WTC11 (cell line): ENCODE measurements around the gene ROPN1. TPM values are rescaled to one million over a fixed set of nuclear protein-coding genes. Genes with fewer than 3 reads are reported as not detected.

Experiments
- ATF1 ChIP-seq: sonication (generic); formaldehyde crosslinking; IDR thresholded peaks from 2 replicates; pipeline ENCODE4 v1.8.1; 2023; ENCODE audit warnings: mild to moderate bottlenecking, moderate library complexity, missing genetic modification reagents
- GABPB1 ChIP-seq: sonication (generic); formaldehyde crosslinking; IDR thresholded peaks from 2 replicates; pipeline ENCODE4 v1.8.1; 2023; ENCODE audit warnings: mild to moderate bottlenecking, missing genetic modification reagents
- RELA ChIP-seq: sonication (generic); formaldehyde crosslinking; IDR thresholded peaks from 2 replicates; pipeline ENCODE4 v1.8.1; 2022; ENCODE audit warnings: missing genetic modification reagents, mild to moderate bottlenecking, borderline replicate concordance
- SP1 ChIP-seq: sonication (generic); formaldehyde crosslinking; conservative IDR thresholded peaks from 2 replicates; pipeline ENCODE4 v1.8.1; 2022; ENCODE audit warnings: missing genetic modification reagents
- ZNF317 ChIP-seq: sonication (generic); formaldehyde crosslinking; IDR thresholded peaks from 2 replicates; pipeline ENCODE4 v1.8.1; 2023; ENCODE audit warnings: low read depth, mild to moderate bottlenecking, moderate library complexity, missing genetic modification reagents, borderline replicate concordance
- ZNF396 ChIP-seq: fragments of 250-450 bp; sonication (Bioruptor Pico); IDR thresholded peaks from 2 replicates; pipeline ENCODE4 v1.8.0; 2021; ENCODE audit warnings: mild to moderate bottlenecking, moderate library complexity, borderline replicate concordance
- ZNF532 ChIP-seq: fragments of 250-450 bp; sonication (Bioruptor Pico); IDR thresholded peaks from 2 replicates; pipeline ENCODE4 v1.9.0; 2021; ENCODE audit warnings: mild to moderate bottlenecking, borderline replicate concordance
- total RNA-seq: library from RNA; stranded (reverse); gene quantifications from 3 replicates; pipeline ENCODE4 v1.2.3, GENCODE V29; 2021

ROPN1 gene
- total RNA-seq, 1 experiment from 2014 or later: not detected

DNA sequence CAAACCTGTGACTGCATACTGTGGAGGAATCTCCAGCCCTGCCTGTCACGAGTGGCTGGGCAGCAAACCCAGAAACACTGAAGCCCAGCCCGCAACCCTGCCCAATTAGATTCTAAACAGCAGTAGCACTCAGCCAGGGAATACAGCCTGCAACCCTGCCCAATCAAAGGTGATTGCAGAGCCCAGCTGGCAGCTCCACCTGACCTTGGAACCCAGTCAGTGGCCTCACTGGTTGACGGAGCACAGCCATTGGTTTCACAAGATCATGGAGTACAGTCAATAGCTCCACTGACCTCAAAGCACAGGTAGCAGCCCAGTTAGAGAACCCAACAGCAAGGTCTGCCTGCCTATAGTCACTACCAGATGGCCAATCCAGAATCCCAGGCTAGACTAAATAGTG, 72.6 kb downstream of the ROPN1 start (continued):
- no peak for TF ChIP-seq ZNF532 (CRISPR knock-in tag)
- TF ChIP-seq RELA (CRISPR knock-in tag): no peak
- no peak for TF ChIP-seq ZNF317 (CRISPR knock-in tag)
- TF ChIP-seq GABPB1 (CRISPR knock-in tag): no peak
- TF ChIP-seq SP1 (CRISPR knock-in tag): no peak
- TF ChIP-seq ZNF396: no peak
- TF ChIP-seq ATF1 (CRISPR knock-in tag): no peak

Other genes starting within 250 kb of the ROPN1 start
- gene MYLK, start 107.8 kb downstream of the ROPN1 start, total RNA-seq: 10.4 to 11.0 TPM (median 10.8 TPM) in 3 replicates
- 52.4 to 67.0 TPM (median 64.1 TPM) in 3 replicates for gene CCDC14, start 30.9 kb downstream of the ROPN1 start, total RNA-seq
- gene KALRN, start 41.2 kb upstream of the ROPN1 start, total RNA-seq: 10.4 to 15.1 TPM (median 11.4 TPM) in 3 replicates